DMS53 treated with DMSO at 0.1 percent for 48 hours (cell line): ENCODE results near the gene TRIM59.

Experiments
- DNase-seq: peaks from one replicate; lab custom pipeline; 2025; ENCODE audit not compliant: unreplicated experiment; lab: John Stamatoyannopoulos, UW

TRIM59 gene

DNA sequence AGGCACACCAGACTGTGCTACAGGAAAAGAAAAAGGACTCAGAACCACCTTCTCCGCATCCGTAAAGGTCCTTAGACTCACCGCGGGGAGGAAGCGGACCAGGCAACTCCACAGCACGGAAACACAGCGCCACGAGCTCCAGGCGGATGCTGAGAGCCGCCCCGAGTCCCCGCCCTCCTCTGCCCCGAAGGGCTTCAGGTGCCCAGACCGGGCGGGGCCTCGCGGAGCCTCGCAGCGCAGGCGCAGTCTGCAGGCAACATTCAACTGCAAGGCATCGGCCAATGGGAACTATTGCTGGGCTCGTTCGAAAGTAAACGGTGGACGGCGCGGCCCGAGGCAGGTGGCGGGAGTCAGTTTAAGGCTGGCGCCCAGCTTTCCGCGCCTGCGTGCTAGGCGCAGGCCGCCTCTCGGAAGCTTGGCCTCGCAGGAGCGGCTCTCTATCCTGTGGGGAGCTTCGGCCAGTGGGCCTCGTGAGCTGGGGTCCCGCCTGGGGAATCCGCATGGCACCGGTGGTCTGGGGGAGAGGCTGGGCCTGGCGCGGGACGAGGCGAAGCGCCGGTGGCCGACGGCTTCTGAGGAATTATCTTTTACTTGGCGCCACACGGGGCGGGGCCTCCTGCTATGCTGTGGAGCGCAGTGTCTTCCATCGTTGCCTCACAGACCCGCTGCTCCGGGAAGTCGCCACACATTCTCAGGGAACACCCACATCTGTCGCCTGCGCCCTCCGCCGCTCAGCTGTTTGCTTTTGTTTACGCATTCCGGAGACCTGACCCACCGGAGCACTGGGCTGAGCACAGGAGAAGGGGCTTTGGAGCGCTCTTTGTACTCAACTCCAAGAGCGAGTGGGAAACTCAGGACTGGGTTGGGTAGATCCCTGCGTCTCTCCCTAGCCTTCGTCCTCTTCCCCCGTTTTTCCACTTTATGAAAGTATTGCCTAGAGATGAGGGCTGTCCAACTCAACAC lies at the start of gene TRIM59:
TSS of gene TRIM59 (minus strand) at position 151 of the 963 bp plus-strand sequence. CDS start 10,603 bp downstream, outside the sequence.
- peak; percentile 86 for DNase-seq

DNA sequence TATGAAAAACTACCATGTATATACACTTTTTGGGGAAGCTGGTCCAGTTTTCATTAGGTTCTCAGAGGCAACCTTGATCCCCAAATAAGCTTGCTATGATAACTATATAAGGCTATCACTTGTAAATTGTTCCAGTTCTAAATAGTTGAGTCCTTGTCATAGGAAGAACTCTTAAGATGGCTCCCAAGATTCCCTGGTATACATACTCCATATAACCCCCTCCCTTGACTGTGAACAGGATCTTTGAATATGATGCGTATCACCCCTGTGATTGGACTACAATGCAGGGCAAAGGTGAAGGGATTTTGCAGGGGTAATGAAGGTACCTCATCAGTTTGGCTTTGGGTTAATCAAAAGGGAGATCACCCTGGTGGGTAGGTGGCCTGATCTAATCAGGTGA lies 48.6 kb upstream of the TRIM59 start:
- no peak for DNase-seq

GRCh38 chr3:160490166-160490565 lies 40.6 kb upstream of the TRIM59 start:
- no peak for DNase-seq

- peak; percentile 36 for DNase-seq
Measured at GRCh38 chr3:160486459-160486869, 36.9 kb upstream of the TRIM59 start.

DNA sequence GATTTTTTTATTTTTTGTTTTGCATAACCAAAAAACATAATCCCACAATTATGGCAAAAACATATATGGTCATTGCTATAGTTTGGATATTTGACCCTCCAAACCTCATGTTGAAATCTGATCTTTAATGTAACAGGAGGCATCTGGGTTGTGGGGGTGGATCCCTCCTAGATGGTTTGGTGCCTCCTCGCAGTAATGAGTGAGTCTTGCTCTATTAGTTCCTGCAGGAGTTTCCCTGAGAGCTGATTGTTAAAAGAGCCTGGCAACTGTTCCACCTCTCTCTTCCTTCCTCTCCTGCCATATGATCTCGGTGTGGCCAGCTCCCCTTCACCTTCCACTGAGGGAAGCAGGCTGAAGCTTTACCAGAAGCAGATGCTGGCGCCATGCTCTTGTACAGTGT lies 33.2 kb upstream of the TRIM59 start:
- DNase-seq, result no peak

DNA sequence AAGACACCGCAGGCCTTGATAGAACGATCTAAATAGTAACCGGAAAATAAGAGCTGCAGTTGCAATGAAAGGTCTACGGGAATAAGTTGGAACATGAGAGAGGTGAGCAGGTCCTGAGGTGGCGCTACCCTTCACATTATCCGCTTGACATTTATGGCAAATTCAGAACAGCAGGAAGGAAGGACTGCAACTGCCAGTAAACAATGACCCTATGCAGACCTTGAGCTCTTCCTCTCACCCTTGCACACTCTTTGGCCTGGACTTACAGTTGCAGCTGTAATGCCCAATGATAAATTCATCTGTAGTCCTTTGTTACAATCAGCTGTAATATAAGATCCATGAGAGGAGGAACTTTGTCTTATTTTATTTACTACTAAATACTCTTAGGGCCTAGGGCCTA lies 32.3 kb upstream of the TRIM59 start:
- DNase-seq, result no peak

DNA sequence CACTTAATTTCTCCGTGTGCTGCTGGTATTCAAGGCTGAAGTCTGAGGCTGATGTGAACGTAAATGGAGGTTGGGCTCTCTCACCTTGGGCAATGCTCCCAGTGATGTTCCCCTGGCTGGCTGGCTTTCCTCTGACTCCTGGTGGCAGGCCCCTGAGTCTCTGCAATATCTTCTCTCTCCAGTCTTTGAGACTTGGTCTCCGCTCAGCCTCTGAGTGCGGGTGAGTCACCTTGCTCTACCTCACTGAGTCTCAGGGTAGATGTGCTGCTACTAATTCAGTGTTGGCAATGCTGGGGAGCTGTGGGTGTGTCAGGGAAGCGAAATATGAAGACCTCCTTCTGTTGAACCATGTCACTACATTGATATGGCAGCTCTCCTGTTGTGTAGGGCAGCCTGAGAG lies 31.3 kb upstream of the TRIM59 start:
- DNase-seq, result no peak

GRCh38 chr3:160479376-160479775 lies 29.8 kb upstream of the TRIM59 start:
- no peak for DNase-seq

GRCh38 chr3:160478338-160478737 lies 28.8 kb upstream of the TRIM59 start:
- no peak for DNase-seq

GRCh38 chr3:160477750-160478149 lies 28.2 kb upstream of the TRIM59 start:
- no peak for DNase-seq

DNA sequence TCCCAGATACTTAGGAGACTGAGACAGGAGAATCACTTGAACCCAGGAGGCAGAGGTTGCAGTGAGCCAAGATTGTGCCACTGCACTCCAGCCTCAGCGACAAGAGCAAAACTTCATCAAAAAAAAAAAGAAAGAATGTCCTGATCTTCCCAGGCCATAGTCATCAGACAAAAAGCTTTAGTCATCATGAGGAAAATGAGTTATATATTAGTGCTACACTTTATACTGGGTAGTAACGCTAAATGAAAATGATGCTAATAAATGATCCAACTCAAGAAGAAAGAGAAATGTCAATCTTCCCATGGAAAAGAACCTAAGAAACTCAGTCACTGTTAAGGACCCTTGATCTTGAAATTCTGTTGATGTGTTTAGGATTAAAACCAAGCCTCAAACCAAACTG lies 26.3 kb upstream of the TRIM59 start:
- no peak for DNase-seq

DNA sequence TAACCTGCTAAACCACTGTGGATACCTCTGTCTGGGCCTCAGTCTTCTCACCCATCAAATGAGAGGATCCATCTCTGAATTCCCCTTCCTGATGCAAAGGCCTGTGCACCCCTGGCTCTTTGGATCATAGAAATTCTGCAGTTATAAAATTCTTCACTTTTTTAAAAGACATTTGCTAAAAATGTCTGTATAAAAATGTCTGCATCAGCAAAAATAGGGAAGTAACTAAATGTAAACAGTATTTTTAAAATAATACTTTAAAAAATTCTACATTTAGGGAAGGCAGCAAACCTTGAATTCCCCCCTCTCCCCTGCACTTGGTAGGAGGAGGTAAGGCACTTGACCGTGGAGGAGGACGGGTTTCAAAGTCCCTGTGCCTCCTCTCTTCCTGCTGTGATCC lies 25.6 kb upstream of the TRIM59 start:
- no peak for DNase-seq

- DNase-seq, result no peak
Measured at GRCh38 chr3:160474416-160474838, 24.8 kb upstream of the TRIM59 start.

- DNase-seq, result no peak
Measured at GRCh38 chr3:160473978-160474377, 24.4 kb upstream of the TRIM59 start.

DNA sequence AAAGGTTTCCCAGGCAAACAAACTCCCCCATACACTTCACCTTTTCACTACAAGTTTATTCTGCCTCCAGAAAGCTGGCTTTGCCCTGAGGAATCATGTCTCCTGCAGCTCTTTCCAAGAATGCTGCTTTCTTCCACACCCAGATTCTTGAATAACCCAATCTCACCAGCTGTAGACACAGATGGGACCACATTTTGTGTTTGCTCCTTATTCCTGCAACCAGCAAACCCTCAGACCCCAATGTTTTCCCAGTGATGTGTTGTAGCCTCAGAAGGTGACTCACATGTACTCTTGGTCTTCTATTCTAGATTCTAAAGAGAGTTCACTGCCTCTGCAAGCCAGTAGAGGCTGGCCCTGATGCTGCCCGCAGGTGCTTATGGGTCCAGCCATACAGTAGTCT lies 23.6 kb upstream of the TRIM59 start:
- DNase-seq, result no peak

DNA sequence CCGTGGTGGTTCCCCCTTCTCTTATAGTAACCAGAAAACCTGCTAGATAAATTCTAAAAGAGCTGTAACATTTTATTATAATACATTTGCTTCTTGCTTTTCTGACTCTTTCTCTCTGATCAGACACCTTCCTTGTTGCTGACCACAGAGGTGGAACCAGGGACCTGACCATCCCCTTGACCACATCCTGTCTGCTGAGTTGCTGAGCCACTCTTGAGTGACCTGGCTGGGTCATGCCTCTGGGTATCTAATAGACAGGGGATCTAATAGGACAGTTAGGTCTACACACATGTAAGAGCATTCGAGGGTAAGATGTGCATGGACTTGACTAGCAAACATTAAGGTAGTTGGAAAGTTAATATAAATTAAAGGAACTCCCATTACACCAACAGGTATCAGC lies 22.8 kb upstream of the TRIM59 start:
- no peak for DNase-seq

DNA sequence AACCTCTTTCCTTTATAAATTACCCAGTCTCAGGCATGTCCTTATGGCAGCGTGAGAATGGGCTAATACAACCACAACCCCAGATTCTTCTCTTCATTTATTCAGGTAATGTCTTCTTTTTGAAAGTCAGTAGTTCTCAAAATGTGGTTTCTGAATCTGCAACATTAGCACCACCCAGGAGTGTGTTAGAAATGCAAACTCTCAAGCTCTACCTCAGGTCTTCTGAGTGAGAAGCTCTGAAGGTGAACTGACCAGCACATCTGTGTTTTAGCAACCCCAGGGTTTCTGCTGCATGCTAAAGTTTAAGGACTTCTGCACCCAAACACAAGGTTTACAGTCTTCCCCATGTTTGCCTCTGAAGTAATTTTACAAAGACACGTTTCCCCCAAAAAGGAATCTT lies 22.3 kb upstream of the TRIM59 start:
- no peak for DNase-seq

GRCh38 chr3:160470181-160470580 lies 20.6 kb upstream of the TRIM59 start:
- DNase-seq, result no peak

DNA sequence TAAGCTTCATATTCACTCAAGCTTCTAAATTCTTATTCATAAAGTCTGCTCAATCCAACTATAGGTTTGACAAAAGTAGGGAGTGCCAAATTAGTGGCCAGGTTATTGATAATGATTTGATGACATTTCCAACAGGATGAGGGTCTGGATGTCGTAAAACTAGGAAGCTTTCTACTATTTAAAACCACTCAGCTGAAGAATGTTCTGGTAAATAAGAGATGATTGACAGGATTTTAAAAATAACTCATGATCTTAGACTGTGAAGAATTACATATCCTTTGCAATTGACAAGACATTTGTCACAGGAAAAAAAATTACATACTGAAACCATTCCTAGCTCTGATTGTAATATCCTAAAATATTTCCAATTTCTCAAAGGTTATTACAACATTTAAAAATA lies 15.4 kb upstream of the TRIM59 start:
- DNase-seq, result no peak

DNA sequence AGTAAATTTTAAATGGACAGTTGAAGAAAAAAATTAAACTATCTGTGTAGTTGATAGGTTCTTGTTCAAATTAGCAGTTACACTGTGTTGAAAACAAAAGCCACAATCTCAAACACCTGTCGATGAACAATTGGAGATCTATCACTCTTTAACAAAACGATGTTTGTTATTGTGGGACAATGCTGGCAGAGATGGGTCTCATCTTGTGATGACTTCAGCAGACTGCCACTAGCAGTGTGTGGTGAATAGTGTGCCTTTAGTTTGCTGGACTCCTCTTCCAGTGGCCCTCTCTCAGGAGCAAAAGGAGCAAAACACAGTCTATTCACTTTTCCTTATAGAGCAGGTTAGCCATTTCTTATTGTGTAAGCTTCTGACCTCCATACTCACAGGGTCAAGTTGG lies 14.7 kb upstream of the TRIM59 start:
- DNase-seq, result no peak

- no peak for DNase-seq
Measured at GRCh38 chr3:160460033-160460432, 10.4 kb upstream of the TRIM59 start.

DNA sequence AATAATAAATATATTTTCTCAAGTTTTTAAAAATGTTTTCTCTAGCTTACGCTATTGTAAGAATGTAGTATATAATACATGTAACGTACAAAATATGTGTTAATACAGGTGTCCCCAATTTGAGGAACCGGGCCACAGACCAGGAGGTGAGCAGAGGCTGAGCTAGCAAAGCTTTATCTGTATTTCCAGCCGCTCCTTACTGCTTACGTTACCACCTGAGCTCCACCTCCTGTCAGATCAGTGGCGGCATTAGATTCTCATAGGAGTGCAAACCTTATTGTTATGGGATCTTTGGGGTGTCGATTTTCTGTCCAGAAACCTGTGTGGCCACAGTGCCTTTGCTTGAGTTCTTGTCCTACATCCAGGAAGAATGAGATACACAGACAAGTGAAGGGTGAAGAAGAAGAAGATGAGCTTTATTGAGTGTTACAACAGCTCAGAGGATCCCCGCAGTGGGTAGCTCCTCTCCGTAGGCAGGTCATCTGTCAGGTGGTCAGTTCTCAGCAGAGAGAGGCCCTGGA lies 9.9 kb upstream of the TRIM59 start:
- no peak for DNase-seq

- no peak for DNase-seq
Measured at GRCh38 chr3:160458151-160458550, 8.6 kb upstream of the TRIM59 start.
